ENCODE results near the gene SEPTIN2.

- TF ChIP-seq SNAI2 (CRISPR knock-in tag; IDR thresholded peaks at IDR 0.05) (no peak), ZFP30 (CRISPR knock-in tag; IDR thresholded peaks at IDR 0.05) (no peak), OSR1 (CRISPR knock-in tag; IDR thresholded peaks at IDR 0.05) (no peak)
Observed at GRCh38 chr2:241314226-241315092, 1.3 kb upstream of the SEPTIN2 start.
